ENCODE results near the gene GOLPH3L.
A peak's percentile ranks its signal among the peaks of the same experiment; 100 is the strongest.
"Not testable (repeated sequence)": the region's sequence is repeated elsewhere in the genome, so short reads cannot be mapped to it uniquely, and the experiment has no call there.

GOLPH3L gene

DNA sequence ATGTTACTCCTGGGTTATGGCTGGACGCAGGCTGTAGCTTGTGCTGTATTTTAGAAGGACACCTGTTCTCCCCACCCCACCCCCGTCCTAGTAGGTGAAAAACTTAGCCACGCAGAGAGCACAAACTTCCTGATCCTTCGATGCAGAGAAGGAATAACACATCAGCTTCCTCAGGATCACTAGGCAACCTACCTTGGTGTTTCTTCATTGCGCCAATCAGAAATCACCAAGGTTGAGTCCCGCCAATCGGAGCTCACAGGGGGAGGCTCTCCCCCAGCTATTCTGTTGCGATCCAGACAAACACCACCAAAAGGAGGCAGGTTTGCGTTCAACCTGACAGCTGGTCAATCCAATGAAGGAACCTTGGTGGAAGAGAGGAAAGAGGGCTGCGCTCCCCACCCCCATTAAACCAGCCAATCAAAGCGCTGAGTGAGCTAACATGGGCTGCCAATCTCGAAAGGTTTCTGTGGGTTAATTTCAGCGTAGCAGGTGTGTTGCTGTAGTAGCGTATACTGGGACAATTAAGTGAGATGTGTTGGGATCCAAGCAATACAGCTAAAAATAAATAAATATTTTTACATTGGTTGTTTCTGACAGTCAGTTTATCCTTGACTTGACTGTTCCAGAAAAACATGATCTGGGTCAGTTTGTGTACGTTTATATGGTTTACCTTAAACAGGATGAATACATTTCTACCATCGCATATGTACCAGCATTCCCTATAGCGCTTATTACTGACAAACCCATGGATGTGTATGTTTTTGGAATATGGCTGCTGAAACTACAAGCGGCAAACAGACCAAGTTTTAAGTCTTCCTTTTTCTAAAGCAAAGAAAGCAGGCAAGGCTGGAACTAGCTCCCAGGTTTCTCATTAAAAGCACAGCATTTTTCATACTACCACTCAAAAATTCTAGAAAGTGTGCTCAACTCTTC is at the start of gene GOLPH3L:
TSS of gene GOLPH3L (minus strand) at position 160 of the 933 bp plus-strand sequence. CDS start 2,316 bp downstream, outside the sequence.
- peak; percentile 82 for DNase-seq

- DNase-seq: no peak
These were observed 33.3 kb upstream of the GOLPH3L start for GRCh38 chr1:150730130-150730721.

- no peak for DNase-seq
These were observed 27.4 kb upstream of the GOLPH3L start for GRCh38 chr1:150724336-150724735.

DNA sequence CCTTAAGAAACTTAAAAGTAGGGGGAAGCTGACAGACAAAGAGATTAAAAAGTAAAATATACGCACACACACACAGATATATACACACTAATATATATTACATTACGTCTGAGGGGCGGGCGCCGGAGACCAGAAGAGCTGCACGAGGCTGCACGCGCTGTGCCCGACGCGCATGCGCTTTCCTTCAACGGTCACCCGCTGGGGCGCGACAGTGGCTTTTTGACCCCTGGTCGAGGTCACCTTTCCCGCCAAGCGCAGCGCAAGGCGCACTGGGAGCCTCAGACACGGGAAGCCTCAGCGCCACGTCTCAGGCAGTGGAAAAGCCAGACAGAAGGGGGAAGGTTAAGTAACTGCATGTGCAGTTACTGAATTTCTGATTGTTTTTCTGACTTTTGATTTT is 23.7 kb upstream of the GOLPH3L start, which contains the start of gene HORMAD1:
TSS of gene HORMAD1 (minus strand) at position 193 of the 400 bp plus-strand sequence. CDS start 1,390 bp downstream, outside the sequence.
- DNase-seq: no peak

DNA sequence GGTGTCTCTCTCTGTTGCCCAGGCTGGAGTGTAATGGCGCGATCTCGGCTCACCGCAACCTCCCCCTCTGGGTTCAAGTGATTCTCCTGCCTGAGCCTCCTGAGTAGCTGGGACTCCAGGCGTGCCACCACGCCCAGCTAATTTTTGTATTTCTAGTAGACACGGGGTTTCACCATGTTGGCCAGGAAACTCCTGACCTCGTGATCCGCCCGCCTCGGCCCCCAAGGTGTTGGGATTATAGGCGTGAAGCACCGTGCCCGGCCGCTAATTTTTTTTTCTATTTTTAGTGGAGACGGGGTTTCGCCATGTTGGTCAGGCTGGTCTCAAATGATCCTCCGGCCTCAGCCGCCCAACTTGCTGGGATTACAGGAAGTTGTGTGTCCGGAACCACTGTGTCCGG is 23.1 kb upstream of the GOLPH3L start:
- DNase-seq: no peak

GRCh38 chr1:150718225-150718891 is 21.4 kb upstream of the GOLPH3L start:
- DNase-seq: no peak

GRCh38 chr1:150709031-150709430 is 12.1 kb upstream of the GOLPH3L start:
- DNase-seq: not testable (repeated sequence)

- no peak for DNase-seq
These were observed 11.6 kb upstream of the GOLPH3L start for GRCh38 chr1:150708595-150708994.

DNA sequence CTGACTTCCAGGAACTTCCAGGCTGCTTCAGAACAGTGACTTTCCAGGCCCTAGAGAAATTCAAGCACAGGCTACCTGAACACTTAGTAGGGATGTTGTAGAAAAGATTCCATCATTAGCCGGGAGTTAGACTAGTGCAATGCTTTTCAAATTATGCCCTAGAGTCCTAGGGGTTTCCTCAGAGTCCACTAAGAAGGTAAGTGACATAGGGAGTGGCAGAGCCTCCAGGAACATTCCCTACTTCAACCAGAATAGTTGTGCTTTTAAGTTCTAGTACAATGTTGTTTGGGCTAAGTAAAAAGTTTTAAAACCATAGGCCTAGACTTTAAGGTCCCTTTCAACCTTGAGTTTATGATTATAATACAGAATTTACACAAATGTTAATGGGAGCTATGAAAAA is 9.1 kb upstream of the GOLPH3L start:
- DNase-seq: no peak

GRCh38 chr1:150703427-150703826 is 6.5 kb upstream of the GOLPH3L start:
- no peak for DNase-seq

- DNase-seq: no peak
These were observed 364 bp downstream of the GOLPH3L start for GRCh38 chr1:150696590-150696989.

DNA sequence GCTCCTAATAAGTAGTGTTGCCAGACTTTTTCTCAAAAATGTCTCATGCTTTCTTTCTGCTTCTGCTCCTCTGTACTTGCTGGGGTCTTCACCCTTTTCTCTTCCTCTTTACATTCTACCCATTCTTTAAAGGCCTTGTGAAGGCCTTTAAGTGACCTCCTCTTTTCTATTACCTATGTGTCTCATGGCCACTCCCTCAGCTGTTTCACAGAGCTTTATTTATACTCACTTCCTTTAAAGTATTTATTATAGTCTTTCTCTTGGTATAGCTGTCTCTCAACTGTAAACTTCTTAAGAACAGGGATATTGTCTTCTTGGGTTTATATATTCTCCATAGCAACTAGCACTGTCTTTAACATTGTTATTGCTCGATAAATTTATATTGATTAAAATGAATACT is 792 bp downstream of the GOLPH3L start:
- no peak for DNase-seq

DNA sequence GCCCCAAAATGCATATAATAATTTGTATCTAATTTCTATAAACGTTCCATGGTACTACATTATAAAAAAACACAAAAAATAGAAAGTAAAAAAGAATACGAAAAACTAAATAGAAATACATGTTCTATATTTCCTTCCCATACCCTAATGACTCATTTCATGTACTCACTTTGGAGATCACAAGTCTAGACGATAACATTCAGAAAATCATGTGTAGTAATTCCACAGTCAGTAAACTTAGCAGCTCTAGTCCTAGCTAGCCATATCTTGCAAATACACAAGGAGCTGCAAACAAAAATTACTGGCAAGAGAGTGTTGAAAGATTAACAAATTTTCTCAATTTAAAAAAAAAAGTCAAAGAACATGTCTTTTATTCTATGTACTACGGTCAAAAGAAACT is 1.4 kb downstream of the GOLPH3L start:
- no peak for DNase-seq

GRCh38 chr1:150692720-150693119 is 4.2 kb downstream of the GOLPH3L start:
- no peak for DNase-seq

- no peak for DNase-seq
These were observed 8.2 kb downstream of the GOLPH3L start for GRCh38 chr1:150688763-150689162.

GRCh38 chr1:150686275-150686674 is 10.7 kb downstream of the GOLPH3L start:
- no peak for DNase-seq

GRCh38 chr1:150683914-150684313 is 13.0 kb downstream of the GOLPH3L start:
- DNase-seq: no peak

GRCh38 chr1:150678988-150679387 is 18.0 kb downstream of the GOLPH3L start:
- no peak for DNase-seq

DNA sequence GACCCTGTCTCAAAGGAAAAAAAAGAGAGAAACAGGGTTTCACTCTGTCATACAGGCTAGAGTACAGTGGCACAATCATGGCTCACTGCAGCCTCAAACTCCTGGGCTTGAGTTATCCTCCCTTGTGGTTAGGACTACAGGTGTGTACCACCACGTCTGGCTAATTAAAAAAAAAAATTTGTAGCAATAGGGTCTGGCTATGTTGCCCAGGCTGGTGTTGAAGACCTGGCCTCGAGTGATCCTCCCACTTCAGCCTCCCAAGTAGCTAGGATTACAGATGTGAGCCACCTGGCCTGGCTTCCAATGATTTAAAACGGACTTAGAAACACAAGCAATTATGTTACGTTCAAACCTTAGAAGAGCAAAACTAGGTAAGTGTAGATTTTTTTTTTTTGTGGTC is 22.1 kb downstream of the GOLPH3L start:
- no peak for DNase-seq

- DNase-seq: no peak
These were observed 33.6 kb downstream of the GOLPH3L start for GRCh38 chr1:150663321-150663720.

GRCh38 chr1:150662811-150663210 is 34.1 kb downstream of the GOLPH3L start:
- DNase-seq: no peak

- no peak for DNase-seq
These were observed 35.8 kb downstream of the GOLPH3L start for GRCh38 chr1:150661156-150661555.

- no peak for DNase-seq
These were observed 36.4 kb downstream of the GOLPH3L start for GRCh38 chr1:150660584-150660983.

- DNase-seq: not testable (repeated sequence)
These were observed 39.9 kb downstream of the GOLPH3L start for GRCh38 chr1:150657064-150657463.

All from activated CD4-positive, alpha-beta T cell treated with anti-CD3 and anti-CD28 coated beads, Interleukin-2, amount 50 U/mL, for 1 hour (primary cell).